HG02623 (cell line): ENCODE data around the gene PROC.

Source experiments
- ATAC-seq: cut with Tn5 transposase; IDR thresholded peaks from one replicate; pipeline ENCODE4 v1.9.1; 2021; ENCODE audit warnings: moderate library complexity; ENCODE audit not compliant: unreplicated experiment

Gene PROC

GRCh38 chr2:127453392-127454171 is 35.4 kb downstream of the PROC start:
- ATAC-seq: no peak

- ATAC-seq: no peak
Observed at GRCh38 chr2:127454595-127455565, 36.7 kb downstream of the PROC start.

- no peak for ATAC-seq
Observed at GRCh38 chr2:127455566-127456493, 37.6 kb downstream of the PROC start.

- no peak for ATAC-seq
Observed at GRCh38 chr2:127456960-127457359, 38.7 kb downstream of the PROC start.

- no peak for ATAC-seq
Observed at GRCh38 chr2:127462461-127462860, 44.2 kb downstream of the PROC start.

- ATAC-seq: no peak
Observed at GRCh38 chr2:127463155-127463991, 45.1 kb downstream of the PROC start.

- ATAC-seq: no peak
Observed at GRCh38 chr2:127464470-127465257, 46.4 kb downstream of the PROC start.

GRCh38 chr2:127465258-127465657 is 47.0 kb downstream of the PROC start:
- no peak for ATAC-seq

- ATAC-seq: no peak
Observed at GRCh38 chr2:127469051-127469450, 50.8 kb downstream of the PROC start.

- ATAC-seq: no peak
Observed at GRCh38 chr2:127469974-127470373, 51.7 kb downstream of the PROC start.

GRCh38 chr2:127471286-127471988 is 53.2 kb downstream of the PROC start:
- no peak for ATAC-seq

- ATAC-seq: no peak
Observed at GRCh38 chr2:127472268-127472667, 54.0 kb downstream of the PROC start.

GRCh38 chr2:127475788-127476187 is 57.6 kb downstream of the PROC start:
- no peak for ATAC-seq
